ENCODE measurements around the gene ENTHD1. TPM values are rescaled to one million over a fixed set of nuclear protein-coding genes. Genes with fewer than 3 reads are reported as not detected.

ENTHD1 gene
- total RNA-seq, 4 donors from 2014 or later = not detected

- no peak overlapping the region for H3K4me3 ChIP-seq
- H3K4me1 ChIP-seq = peaks cover 2% of the 10 kb centered on the region
- no peaks in the 10 kb centered on the region for H3K36me3 ChIP-seq
- H3K27ac ChIP-seq = no peak overlapping the region
- TF ChIP-seq CTCF (IDR thresholded peaks at IDR 0.05) (no peak), POLR2AphosphoS5 (IDR thresholded peaks at IDR 0.05) (no peak), POLR2A (IDR thresholded peaks at IDR 0.05) (no peak)
- no peaks in the 10 kb centered on the region for H3K9me3 ChIP-seq
- no peak for DNase-seq (ENCODE audit: low spot score in 2 of 2)
- WGBS = 81% methylated on average over 3 of the region's 3 CpGs
- H3K27me3 ChIP-seq = peaks cover 27% of the 10 kb centered on the region
Observed at GRCh38 chr22:39825661-39826102, 67.9 kb downstream of the ENTHD1 start.

DNA sequence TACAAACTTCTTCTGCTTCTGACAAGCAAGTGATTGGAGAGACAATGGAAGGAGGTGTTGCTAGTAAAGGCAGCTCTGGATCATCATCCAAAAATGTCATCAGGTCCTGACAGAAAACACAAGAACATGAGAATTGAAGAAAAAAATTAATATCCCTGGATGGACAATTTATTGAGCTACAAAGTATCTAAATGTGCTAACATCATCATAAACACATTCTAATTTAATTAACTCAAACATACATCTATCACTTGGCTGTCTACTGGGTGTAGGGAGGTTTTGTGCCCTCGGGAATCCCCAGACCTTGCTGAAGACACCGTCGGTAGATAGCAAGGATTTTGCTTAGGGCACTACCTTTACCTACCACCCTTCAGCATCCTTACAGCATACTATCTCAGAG lies 72.6 kb downstream of the ENTHD1 start:
- Histone ChIP-seq H3K36me3 (no peaks in the 10 kb centered on the region), H3K27ac (no peak overlapping the region), H3K4me1 (peaks cover 2% of the 10 kb centered on the region), H3K27me3 (peaks cover 8% of the 10 kb centered on the region), H3K4me3 (no peak overlapping the region), H3K9me3 (no peaks in the 10 kb centered on the region)
- DNase-seq (ENCODE audit: low spot score in 2 of 2) = no peak
- TF ChIP-seq POLR2A (IDR thresholded peaks at IDR 0.05) (no peak), POLR2AphosphoS5 (IDR thresholded peaks at IDR 0.05) (no peak), EP300 (IDR thresholded peaks at IDR 0.05) (no peak), CTCF (IDR thresholded peaks at IDR 0.05) (no peak)
- WGBS = 55% methylated on average over 3 of the region's 3 CpGs

DNA sequence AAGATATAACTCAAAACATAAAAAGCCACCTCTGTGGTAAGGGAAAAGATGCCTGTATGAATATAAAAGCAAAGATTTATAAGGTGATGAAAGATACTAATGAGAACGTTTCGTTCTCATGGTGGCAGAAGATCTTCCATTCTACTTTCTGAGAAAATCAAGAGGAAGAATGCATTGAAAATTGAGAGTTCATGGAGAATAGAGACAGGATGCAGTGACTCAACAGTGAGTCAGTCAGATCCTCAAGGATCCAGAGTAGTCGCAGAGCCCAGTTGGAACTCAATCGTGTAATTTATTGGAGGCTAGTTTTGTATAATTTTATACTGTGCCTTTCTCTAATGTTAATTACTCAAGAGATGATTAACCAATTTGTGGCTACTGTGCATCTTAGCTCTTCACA lies 73.3 kb downstream of the ENTHD1 start:
- H3K27ac ChIP-seq = no peak overlapping the region
- peaks cover 4% of the 10 kb centered on the region for H3K27me3 ChIP-seq
- 41% methylated on average over 4 of the region's 4 CpGs for WGBS
- H3K9me3 ChIP-seq = no peaks in the 10 kb centered on the region
- no peak overlapping the region for H3K4me3 ChIP-seq
- H3K4me1 ChIP-seq = peaks cover 2% of the 10 kb centered on the region
- no peaks in the 10 kb centered on the region for H3K36me3 ChIP-seq
- no peak for DNase-seq (ENCODE audit: low spot score in 2 of 2)
- TF ChIP-seq POLR2A (IDR thresholded peaks at IDR 0.05) = no peak
- TF ChIP-seq EP300 (IDR thresholded peaks at IDR 0.05) = no peak
- TF ChIP-seq CTCF (IDR thresholded peaks at IDR 0.05) = no peak
- no peak for TF ChIP-seq POLR2AphosphoS5 (IDR thresholded peaks at IDR 0.05)

GRCh38 chr22:39819429-39819828 lies 74.1 kb downstream of the ENTHD1 start:
- TF ChIP-seq EP300 (IDR thresholded peaks at IDR 0.05) = no peak
- TF ChIP-seq POLR2AphosphoS5 (IDR thresholded peaks at IDR 0.05) = no peak
- no peak for TF ChIP-seq POLR2A (IDR thresholded peaks at IDR 0.05)
- TF ChIP-seq CTCF (IDR thresholded peaks at IDR 0.05) = no peak
- no peaks in the 10 kb centered on the region for H3K36me3 ChIP-seq
- no peaks in the 10 kb centered on the region for H3K9me3 ChIP-seq
- no peak for DNase-seq (ENCODE audit: low spot score in 2 of 2)
- no peak overlapping the region for H3K4me3 ChIP-seq
- peaks cover 2% of the 10 kb centered on the region for H3K4me1 ChIP-seq
- H3K27ac ChIP-seq = no peak overlapping the region
- peaks cover 4% of the 10 kb centered on the region for H3K27me3 ChIP-seq
- 73% methylated on average over 2 of the region's 2 CpGs for WGBS

DNA sequence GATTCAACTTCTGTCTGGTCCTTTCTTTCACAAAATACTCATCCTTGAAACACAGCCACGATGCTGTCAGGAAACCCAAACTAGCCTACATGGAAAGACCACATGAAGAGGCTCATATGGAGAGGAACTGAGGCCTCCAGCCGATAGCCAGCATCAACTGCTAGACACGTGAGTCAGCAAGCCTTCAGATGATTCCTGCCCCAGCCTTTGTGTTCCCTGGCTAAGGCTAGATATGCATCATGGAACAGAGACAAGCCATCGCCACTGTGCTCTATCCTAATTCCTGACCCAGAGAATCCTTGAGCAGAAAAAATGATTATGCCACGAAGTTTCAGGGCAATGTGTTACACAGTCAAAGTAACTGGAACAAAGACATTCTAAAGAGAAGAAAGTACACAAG lies 75.5 kb downstream of the ENTHD1 start:
- Histone ChIP-seq H3K36me3 (no peaks in the 10 kb centered on the region), H3K27me3 (peaks cover 4% of the 10 kb centered on the region), H3K4me1 (peaks cover 2% of the 10 kb centered on the region), H3K9me3 (no peaks in the 10 kb centered on the region), H3K27ac (no peak overlapping the region), H3K4me3 (no peak overlapping the region)
- WGBS = 65% methylated on average over 5 of the region's 5 CpGs
- DNase-seq (ENCODE audit: low spot score in 2 of 2) = no peak
- no peak for TF ChIP-seq EP300 (IDR thresholded peaks at IDR 0.05)
- no peak for TF ChIP-seq POLR2A (IDR thresholded peaks at IDR 0.05)
- no peak for TF ChIP-seq CTCF (IDR thresholded peaks at IDR 0.05)
- no peak for TF ChIP-seq POLR2AphosphoS5 (IDR thresholded peaks at IDR 0.05)

Data from suprapubic skin (tissue), 4 donors.